SK-N-SH (cell line): ENCODE measurements around the gene UNK.

Experiments
- CTCF ChIP-seq: fragments of 200-600 bp; sonication (generic); IDR thresholded peaks from 2 replicates; pipeline ENCODE4 v1.6.1; 2017; ENCODE audit warnings: antibody characterized with exemption, mild to moderate bottlenecking, moderate library complexity
- EZH2phosphoT487 ChIP-seq: fragments of 200-600 bp; sonication (generic); IDR thresholded peaks from 2 replicates; pipeline ENCODE4 v1.6.1; 2017; ENCODE audit warnings: low read depth, mixed run types, mild to moderate bottlenecking, antibody characterized with exemption, moderate library complexity, borderline replicate concordance
- JUND ChIP-seq: IDR thresholded peaks from 2 replicates; pipeline ENCODE4 v1.4.0; 2012
- TCF12 ChIP-seq: IDR thresholded peaks from 2 replicates; pipeline ENCODE4 v1.4.0; 2012

DNA sequence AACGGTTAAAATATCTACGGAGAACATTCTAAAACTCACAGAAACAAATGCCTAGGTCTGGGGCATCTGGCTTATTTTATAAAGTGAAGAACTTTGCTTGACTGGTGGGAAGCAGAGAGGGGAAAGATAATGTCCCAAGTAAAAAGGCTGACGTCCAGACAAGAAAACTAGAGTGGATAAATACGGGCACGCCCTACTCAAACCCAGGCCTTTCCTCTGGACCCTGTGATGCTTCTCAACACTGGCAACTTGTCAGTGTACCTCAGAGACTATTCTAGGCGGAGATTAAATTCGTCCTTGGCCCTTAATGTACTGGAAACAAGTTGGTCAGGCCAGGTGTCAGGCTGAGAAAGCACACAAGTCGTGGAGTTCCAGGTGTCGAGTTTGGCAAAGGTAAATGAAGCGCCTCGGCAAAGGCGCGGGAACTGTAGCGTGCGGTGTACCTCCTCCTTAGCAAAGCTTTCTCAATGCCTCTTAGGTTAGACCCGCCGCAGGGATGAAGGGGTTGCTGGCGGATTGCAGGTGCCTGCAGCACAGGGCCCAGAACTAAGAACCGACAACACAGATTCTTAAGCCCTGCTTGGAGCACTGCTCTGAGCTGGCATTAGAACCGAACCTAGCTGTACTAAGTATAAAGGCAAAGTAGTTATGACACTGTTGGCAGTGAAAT is 668 bp upstream of the UNK start:
- TF ChIP-seq CTCF (no peak), JUND (no peak), TCF12 (no peak), EZH2phosphoT487 (no peak)
